HepG2 (cell line): ENCODE data around the gene ARHGAP12. TPM values are rescaled to one million over a fixed set of nuclear protein-coding genes. Genes with fewer than 3 reads are reported as not detected.

ENCODE experiments used
- ERF ChIP-seq: IDR thresholded peaks from 2 replicates; pipeline ENCODE4 v1.6.1; 2018; ENCODE audit warnings: missing biosample characterization, missing genetic modification reagents
- ESRRA ChIP-seq: sonication (generic); formaldehyde crosslinking; IDR thresholded peaks from 2 replicates; pipeline ENCODE4 v1.5.1; 2020; ENCODE audit warnings: mild to moderate bottlenecking, low read depth, missing genetic modification reagents
- FOXO1 ChIP-seq: sonication (generic); formaldehyde crosslinking; IDR thresholded peaks from 2 replicates; pipeline ENCODE4 v1.4.0; 2020; ENCODE audit warnings: missing genetic modification reagents
- KDM5B ChIP-seq: sonication (generic); formaldehyde crosslinking; IDR thresholded peaks from 2 replicates; pipeline ENCODE4 v1.4.0; 2020; ENCODE audit warnings: missing genetic modification reagents, mild to moderate bottlenecking, borderline replicate concordance
- RORA ChIP-seq: sonication (generic); formaldehyde crosslinking; IDR thresholded peaks from 2 replicates; pipeline ENCODE4 v1.5.0; 2020; ENCODE audit warnings: mild to moderate bottlenecking, missing genetic modification reagents, moderate library complexity
- STAG1 ChIP-seq: sonication (generic); formaldehyde crosslinking; IDR thresholded peaks from 2 replicates; pipeline ENCODE4 v1.4.0; 2020; ENCODE audit warnings: missing genetic modification reagents
- TEAD2 ChIP-seq: sonication (generic); formaldehyde crosslinking; IDR thresholded peaks from 2 replicates; pipeline ENCODE4 v1.9.0; 2021; ENCODE audit warnings: missing genetic modification reagents
- YY1 ChIP-seq: IDR thresholded peaks from 2 replicates; pipeline ENCODE4 v1.6.1; 2011; ENCODE audit warnings: low read length, low read depth, moderate library complexity, mild to moderate bottlenecking; ENCODE audit not compliant: insufficient read depth, insufficient replicate concordance
- ZBTB38 ChIP-seq: sonication (generic); formaldehyde crosslinking; IDR thresholded peaks from 2 replicates; pipeline ENCODE4 v1.5.1; 2020; ENCODE audit warnings: mild to moderate bottlenecking, missing genetic modification reagents
- ZNF44 ChIP-seq: sonication (generic); formaldehyde crosslinking; IDR thresholded peaks from 2 replicates; pipeline ENCODE4 v1.5.1; 2020; ENCODE audit warnings: mild to moderate bottlenecking, missing genetic modification reagents
- ZNF841 ChIP-seq: sonication (generic); formaldehyde crosslinking; IDR thresholded peaks from 2 replicates; pipeline ENCODE4 v1.8.1; 2023; ENCODE audit warnings: missing genetic modification reagents, borderline replicate concordance
- polyA plus RNA-seq, 8 experiments: library from polyadenylated mRNA; depleted of rRNA in 3 of 8; stranded (reverse) in 7 of 8; unstranded in 1 of 8; fragments of >200 nt; fragmentation: Illumina TruSeq in 4 of 8; extraction: Trizol in 4 of 8; gene quantifications; 2 replicates each; pipeline versions ENCODE4 v1.2.1 to v1.2.3, GENCODE V29; 2011 to 2016; ENCODE audit warnings: low read depth in 4 of 8, missing spikeins in 1 of 8, mixed read lengths in 1 of 8; ENCODE audit not compliant: insufficient read depth in 1 of 8
- total RNA-seq, 5 experiments: library from RNA; depleted of rRNA; stranded (reverse); fragments of >200 nt; fragmentation: Illumina TruSeq; extraction: Trizol; gene quantifications; 2 replicates each; pipeline ENCODE4 v1.2.3, GENCODE V29; 2016; ENCODE audit warnings: low read depth in 1 of 5
- TF ChIP-seq, protein P1 (sequence below): sonication (generic); formaldehyde crosslinking; IDR thresholded peaks from one replicate; pipeline ENCODE4 v1.5.1; 2020; ENCODE audit warnings: mild to moderate bottlenecking, missing genetic modification reagents; ENCODE audit errors: not compliant biosample characterization
- TF ChIP-seq, protein P2 (sequence below): sonication (generic); formaldehyde crosslinking; IDR thresholded peaks from 2 replicates; pipeline ENCODE4 v1.4.0; 2020; ENCODE audit warnings: low read depth, mild to moderate bottlenecking, missing genetic modification reagents
- TF ChIP-seq, protein P3 (sequence below): sonication (generic); formaldehyde crosslinking; IDR thresholded peaks from 2 replicates; pipeline ENCODE4 v1.4.0; 2020; ENCODE audit warnings: missing genetic modification reagents, borderline replicate concordance
- TF ChIP-seq, protein P4 (sequence below): sonication (generic); formaldehyde crosslinking; IDR thresholded peaks from 2 replicates; pipeline ENCODE4 v1.5.0; 2020; ENCODE audit warnings: mild to moderate bottlenecking, low read depth, missing genetic modification reagents, borderline replicate concordance

The ARHGAP12 gene
- total and polyA plus RNA-seq, 2 of the 13 experiments (the other 11 are each of a cell fraction or from before 2014, with no cell fraction given) = 25.0 to 54.6 TPM

DNA sequence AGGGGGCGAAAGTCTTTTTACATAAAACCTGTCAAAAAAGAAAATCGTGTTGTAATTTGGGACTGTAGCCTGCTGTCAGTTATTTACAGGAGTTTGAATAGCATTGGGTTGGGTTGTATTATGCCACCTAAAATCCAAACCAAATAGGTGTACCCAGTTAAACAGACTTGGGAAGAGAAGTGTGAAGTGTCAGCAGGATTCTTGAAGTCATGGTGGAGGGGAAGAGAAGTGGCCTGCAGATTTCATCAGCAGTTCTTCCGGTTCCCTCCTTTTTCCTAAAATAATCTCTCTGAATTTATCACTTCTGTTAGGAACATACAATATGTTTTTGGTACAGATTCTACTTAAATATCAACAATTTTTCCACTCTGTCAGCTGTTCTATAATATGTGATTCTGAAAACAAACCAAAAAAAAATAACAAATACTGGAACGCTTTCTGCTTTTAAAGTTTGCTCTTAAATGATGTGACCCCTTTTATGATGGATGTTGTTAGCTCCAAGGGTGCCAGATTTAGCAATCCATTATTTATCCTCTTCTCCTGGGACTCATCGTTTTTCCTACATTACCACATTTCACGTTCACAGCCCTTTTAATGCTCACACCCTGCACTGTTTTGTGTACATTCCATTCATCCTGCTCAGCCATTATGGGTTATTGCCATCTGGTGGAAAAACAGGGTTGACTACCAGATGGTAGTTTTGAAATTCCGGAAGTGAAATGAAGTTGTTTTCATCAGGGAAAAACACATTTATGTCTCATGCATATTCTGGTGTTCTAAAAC lies 18.7 kb upstream of the ARHGAP12 start (continued):
- TF ChIP-seq, protein P1, sequence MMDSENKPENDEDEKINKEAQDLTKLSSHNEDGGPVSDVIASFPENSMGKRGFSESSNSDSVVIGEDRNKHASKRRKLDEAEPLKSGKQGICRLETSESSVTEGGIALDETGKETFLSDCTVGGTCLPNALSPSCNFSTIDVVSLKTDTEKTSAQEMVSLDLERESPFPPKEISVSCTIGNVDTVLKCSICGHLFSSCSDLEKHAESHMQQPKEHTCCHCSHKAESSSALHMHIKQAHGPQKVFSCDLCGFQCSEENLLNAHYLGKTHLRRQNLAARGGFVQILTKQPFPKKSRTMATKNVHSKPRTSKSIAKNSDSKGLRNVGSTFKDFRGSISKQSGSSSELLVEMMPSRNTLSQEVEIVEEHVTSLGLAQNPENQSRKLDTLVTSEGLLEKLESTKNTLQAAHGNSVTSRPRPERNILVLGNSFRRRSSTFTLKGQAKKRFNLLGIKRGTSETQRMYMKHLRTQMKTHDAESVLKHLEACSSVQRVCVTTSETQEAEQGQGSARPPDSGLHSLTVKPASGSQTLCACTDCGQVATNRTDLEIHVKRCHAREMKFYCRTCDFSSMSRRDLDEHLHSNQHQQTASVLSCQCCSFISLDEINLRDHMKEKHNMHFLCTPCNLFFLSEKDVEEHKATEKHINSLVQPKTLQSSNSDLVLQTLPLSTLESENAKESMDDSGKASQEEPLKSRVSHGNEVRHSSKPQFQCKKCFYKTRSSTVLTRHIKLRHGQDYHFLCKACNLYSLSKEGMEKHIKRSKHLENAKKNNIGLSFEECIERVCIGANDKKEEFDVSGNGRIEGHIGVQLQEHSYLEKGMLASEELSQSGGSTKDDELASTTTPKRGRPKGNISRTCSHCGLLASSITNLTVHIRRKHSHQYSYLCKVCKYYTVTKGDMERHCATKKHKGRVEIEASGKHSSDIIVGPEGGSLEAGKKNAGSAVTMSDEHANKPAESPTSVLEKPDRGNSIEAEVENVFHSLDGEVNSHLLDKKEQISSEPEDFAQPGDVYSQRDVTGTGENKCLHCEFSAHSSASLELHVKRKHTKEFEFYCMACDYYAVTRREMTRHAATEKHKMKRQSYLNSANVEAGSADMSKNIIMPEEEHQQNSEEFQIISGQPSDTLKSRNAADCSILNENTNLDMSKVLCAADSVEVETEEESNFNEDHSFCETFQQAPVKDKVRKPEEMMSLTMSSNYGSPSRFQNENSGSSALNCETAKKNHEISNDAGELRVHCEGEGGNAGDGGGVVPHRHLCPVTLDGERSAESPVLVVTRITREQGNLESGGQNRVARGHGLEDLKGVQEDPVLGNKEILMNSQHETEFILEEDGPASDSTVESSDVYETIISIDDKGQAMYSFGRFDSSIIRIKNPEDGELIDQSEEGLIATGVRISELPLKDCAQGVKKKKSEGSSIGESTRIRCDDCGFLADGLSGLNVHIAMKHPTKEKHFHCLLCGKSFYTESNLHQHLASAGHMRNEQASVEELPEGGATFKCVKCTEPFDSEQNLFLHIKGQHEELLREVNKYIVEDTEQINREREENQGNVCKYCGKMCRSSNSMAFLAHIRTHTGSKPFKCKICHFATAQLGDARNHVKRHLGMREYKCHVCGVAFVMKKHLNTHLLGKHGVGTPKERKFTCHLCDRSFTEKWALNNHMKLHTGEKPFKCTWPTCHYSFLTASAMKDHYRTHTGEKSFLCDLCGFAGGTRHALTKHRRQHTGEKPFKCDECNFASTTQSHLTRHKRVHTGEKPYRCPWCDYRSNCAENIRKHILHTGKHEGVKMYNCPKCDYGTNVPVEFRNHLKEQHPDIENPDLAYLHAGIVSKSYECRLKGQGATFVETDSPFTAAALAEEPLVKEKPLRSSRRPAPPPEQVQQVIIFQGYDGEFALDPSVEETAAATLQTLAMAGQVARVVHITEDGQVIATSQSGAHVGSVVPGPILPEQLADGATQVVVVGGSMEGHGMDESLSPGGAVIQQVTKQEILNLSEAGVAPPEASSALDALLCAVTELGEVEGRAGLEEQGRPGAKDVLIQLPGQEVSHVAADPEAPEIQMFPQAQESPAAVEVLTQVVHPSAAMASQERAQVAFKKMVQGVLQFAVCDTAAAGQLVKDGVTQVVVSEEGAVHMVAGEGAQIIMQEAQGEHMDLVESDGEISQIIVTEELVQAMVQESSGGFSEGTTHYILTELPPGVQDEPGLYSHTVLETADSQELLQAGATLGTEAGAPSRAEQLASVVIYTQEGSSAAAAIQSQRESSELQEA (CRISPR knock-in tag) = no peak
- TF ChIP-seq RORA (CRISPR knock-in tag) (no peak), KDM5B (no peak), ZNF841 (no peak), ESRRA (no peak), TEAD2 (CRISPR knock-in tag) (no peak), FOXO1 (CRISPR knock-in tag) (no peak; the same call in 1 of the 2 replicates), YY1 (peak; percentile 49), STAG1 (CRISPR knock-in tag) (peak; percentile 91), ZNF44 (CRISPR knock-in tag) (no peak), ZBTB38 (CRISPR knock-in tag) (no peak), ERF (CRISPR knock-in tag) (peak; percentile 60; the same call in 1 of the 2 replicates)
- TF ChIP-seq, protein P2, sequence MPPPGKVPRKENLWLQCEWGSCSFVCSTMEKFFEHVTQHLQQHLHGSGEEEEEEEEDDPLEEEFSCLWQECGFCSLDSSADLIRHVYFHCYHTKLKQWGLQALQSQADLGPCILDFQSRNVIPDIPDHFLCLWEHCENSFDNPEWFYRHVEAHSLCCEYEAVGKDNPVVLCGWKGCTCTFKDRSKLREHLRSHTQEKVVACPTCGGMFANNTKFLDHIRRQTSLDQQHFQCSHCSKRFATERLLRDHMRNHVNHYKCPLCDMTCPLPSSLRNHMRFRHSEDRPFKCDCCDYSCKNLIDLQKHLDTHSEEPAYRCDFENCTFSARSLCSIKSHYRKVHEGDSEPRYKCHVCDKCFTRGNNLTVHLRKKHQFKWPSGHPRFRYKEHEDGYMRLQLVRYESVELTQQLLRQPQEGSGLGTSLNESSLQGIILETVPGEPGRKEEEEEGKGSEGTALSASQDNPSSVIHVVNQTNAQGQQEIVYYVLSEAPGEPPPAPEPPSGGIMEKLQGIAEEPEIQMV (CRISPR knock-in tag) = no peak
- TF ChIP-seq, protein P3, sequence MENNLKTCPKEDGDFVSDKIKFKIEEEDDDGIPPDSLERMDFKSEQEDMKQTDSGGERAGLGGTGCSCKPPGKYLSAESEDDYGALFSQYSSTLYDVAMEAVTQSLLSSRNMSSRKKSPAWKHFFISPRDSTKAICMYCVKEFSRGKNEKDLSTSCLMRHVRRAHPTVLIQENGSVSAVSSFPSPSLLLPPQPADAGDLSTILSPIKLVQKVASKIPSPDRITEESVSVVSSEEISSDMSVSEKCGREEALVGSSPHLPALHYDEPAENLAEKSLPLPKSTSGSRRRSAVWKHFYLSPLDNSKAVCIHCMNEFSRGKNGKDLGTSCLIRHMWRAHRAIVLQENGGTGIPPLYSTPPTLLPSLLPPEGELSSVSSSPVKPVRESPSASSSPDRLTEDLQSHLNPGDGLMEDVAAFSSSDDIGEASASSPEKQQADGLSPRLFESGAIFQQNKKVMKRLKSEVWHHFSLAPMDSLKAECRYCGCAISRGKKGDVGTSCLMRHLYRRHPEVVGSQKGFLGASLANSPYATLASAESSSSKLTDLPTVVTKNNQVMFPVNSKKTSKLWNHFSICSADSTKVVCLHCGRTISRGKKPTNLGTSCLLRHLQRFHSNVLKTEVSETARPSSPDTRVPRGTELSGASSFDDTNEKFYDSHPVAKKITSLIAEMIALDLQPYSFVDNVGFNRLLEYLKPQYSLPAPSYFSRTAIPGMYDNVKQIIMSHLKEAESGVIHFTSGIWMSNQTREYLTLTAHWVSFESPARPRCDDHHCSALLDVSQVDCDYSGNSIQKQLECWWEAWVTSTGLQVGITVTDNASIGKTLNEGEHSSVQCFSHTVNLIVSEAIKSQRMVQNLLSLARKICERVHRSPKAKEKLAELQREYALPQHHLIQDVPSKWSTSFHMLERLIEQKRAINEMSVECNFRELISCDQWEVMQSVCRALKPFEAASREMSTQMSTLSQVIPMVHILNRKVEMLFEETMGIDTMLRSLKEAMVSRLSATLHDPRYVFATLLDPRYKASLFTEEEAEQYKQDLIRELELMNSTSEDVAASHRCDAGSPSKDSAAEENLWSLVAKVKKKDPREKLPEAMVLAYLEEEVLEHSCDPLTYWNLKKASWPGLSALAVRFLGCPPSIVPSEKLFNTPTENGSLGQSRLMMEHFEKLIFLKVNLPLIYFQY = no peak
- TF ChIP-seq, protein P4, sequence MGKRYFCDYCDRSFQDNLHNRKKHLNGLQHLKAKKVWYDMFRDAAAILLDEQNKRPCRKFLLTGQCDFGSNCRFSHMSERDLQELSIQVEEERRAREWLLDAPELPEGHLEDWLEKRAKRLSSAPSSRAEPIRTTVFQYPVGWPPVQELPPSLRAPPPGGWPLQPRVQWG (CRISPR knock-in tag) = no peak
